ENCODE measurements around the gene GJC1. TPM values are rescaled to one million over a fixed set of nuclear protein-coding genes. Genes with fewer than 3 reads are reported as not detected.

Gene GJC1
- polyA plus RNA-seq, 1 of the 3 experiments (the other 2 are of a cell fraction), result 15.2 TPM

DNA sequence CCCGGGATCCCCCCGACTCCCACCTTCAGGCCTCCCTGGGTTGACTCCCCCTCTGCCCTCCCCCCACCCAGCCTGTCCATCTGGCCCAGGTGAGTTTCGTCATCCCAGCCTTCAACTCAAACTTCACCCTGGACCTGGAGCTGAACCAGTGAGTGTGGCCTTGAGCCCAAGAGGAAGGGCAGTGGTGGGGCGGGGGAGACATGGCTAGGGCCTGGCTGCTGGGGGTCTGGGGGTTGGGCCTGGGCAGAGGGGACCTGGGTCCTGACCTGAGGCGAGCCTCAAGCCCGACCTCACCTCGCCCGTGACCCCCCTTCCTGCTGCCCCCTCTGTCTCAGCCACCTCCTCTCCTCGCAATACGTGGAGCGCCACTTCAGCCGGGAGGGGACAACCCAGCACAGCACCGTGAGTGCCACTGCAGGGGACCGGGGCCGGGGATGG, 60.4 kb downstream of the GJC1 start:
- Histone ChIP-seq H4K20me1 (ENCODE audit: insufficient read depth) (no peaks in the 10 kb centered on the region), H3K9me2 (no peaks in the 10 kb centered on the region), H3K4me2 (no peak overlapping the region), H3K9ac (no peak overlapping the region), H3K27me3 (ENCODE audit: insufficient read depth) (no peaks in the 10 kb centered on the region), H2AFZ (ENCODE audit: low read depth) (no peak overlapping the region), H3K9me3 (no peaks in the 10 kb centered on the region), H3K36me3 (replicated peaks in 1 of 2; ENCODE audit: control insufficient read depth in 1 of 2, insufficient read depth in 2 of 2, low read length in 1 of 2) (no peaks in the 10 kb centered on the region), H3K27ac (ENCODE audit: low read depth in 2 of 2, low read length in 1 of 2) (no peak overlapping the region), H3K4me3 (ENCODE audit: low read depth in 2 of 2, low read length in 1 of 2) (no peak overlapping the region), H3K4me1 (ENCODE audit: control insufficient read depth in 1 of 2, insufficient read depth in 2 of 2, low read depth in 1 of 2, low read length in 1 of 2) (peaks cover 0 to 19% of the 10 kb centered on the region in 2 experiments; a peak in 1 of 4 replicates), H3K79me2 (ENCODE audit: insufficient read depth) (no peaks in the 10 kb centered on the region), H3F3A (replicated peaks; ENCODE audit: insufficient read depth) (no peaks in the 10 kb centered on the region)
- CTCF ChIA-PET, result interaction anchor here (2.1 to 16.7 kb wide), 4 partner anchors 9 to 109 kb away, joined by 8 to 324 read pairs (median 10); partner anchors contain the start of gene ADAM11
- no peak for DNase-seq
- 81% methylated on average over 14 of the region's 15 CpGs for WGBS (ENCODE audit: low lambda C conversion rate)
- TF ChIP-seq ELF1 (IDR thresholded peaks at IDR 0.05) (no peak), YY1 (IDR thresholded peaks at IDR 0.05; ENCODE audit: low read depth) (no peak), EP300 (IDR thresholded peaks at IDR 0.05; ENCODE audit: borderline replicate concordance in 1 of 2, low read depth in 1 of 2, low read length in 1 of 2) (no peak), FOSL2 (IDR thresholded peaks at IDR 0.05; ENCODE audit: borderline replicate concordance, low read depth) (no peak), CHD2 (IDR thresholded peaks at IDR 0.05; ENCODE audit: low read length, partially characterized antibody) (no peak)
- TF ChIP-seq, protein P1, sequence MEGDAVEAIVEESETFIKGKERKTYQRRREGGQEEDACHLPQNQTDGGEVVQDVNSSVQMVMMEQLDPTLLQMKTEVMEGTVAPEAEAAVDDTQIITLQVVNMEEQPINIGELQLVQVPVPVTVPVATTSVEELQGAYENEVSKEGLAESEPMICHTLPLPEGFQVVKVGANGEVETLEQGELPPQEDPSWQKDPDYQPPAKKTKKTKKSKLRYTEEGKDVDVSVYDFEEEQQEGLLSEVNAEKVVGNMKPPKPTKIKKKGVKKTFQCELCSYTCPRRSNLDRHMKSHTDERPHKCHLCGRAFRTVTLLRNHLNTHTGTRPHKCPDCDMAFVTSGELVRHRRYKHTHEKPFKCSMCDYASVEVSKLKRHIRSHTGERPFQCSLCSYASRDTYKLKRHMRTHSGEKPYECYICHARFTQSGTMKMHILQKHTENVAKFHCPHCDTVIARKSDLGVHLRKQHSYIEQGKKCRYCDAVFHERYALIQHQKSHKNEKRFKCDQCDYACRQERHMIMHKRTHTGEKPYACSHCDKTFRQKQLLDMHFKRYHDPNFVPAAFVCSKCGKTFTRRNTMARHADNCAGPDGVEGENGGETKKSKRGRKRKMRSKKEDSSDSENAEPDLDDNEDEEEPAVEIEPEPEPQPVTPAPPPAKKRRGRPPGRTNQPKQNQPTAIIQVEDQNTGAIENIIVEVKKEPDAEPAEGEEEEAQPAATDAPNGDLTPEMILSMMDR (IDR thresholded peaks at IDR 0.05), result no peak
- TF ChIP-seq, protein P2, sequence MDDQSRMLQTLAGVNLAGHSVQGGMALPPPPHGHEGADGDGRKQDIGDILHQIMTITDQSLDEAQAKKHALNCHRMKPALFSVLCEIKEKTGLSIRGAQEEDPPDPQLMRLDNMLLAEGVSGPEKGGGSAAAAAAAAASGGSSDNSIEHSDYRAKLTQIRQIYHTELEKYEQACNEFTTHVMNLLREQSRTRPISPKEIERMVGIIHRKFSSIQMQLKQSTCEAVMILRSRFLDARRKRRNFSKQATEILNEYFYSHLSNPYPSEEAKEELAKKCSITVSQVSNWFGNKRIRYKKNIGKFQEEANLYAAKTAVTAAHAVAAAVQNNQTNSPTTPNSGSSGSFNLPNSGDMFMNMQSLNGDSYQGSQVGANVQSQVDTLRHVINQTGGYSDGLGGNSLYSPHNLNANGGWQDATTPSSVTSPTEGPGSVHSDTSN (IDR thresholded peaks at IDR 0.05), result no peak
- POLR2A ChIA-PET, result no interaction called here

DNA sequence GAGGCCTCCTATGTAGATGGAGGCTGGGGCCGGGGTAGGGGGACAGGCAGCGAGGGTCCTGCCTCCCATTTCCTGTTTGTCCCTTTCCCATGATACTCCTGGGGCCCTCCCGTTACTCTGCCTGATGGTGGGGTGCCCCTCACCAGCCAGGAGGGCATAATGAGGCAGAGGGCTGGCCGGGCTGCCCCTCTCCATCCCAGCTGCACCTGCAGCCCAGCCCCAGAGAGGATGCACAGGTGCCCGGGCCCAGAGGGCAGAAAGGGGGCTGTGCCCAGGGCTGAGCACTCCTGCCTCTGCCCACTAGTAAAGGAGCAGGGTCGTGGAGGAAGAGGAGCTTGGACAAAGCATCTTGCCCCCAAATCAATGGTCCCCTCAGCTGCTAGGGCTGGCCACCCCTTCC, 60.9 kb downstream of the GJC1 start:
- DNase-seq, result no peak
- ChIA-PET CTCF (interaction anchor here (2.1 to 16.7 kb wide), 3 partner anchors 10 to 110 kb away, joined by 9 to 324 read pairs (median 11); no protein-coding TSS in a partner anchor), POLR2A (no interaction called here)
- no peak for TF ChIP-seq SIN3A (IDR thresholded peaks at IDR 0.05; ENCODE audit: borderline replicate concordance, low read depth, low read length)
- no peak overlapping the region for H3K27ac ChIP-seq (ENCODE audit: low read depth in 2 of 2, low read length in 1 of 2)
- no peaks in the 10 kb centered on the region for H3K79me2 ChIP-seq (ENCODE audit: insufficient read depth)
- no peaks in the 10 kb centered on the region for H3K9me2 ChIP-seq
- H3K4me3 ChIP-seq (ENCODE audit: low read depth in 2 of 2, low read length in 1 of 2), result no peak overlapping the region
- WGBS (ENCODE audit: low lambda C conversion rate), result 54% methylated on average over 4 of the region's 6 CpGs
- H3K9me3 ChIP-seq, result no peaks in the 10 kb centered on the region
- H2AFZ ChIP-seq (ENCODE audit: low read depth), result no peak overlapping the region
- H3K9ac ChIP-seq, result no peak overlapping the region
- no peaks in the 10 kb centered on the region for H4K20me1 ChIP-seq (ENCODE audit: insufficient read depth)
- H3K4me2 ChIP-seq, result no peak overlapping the region
- H3K4me1 ChIP-seq (ENCODE audit: control insufficient read depth in 1 of 2, insufficient read depth in 2 of 2, low read depth in 1 of 2, low read length in 1 of 2), result peaks cover 0 to 15% of the 10 kb centered on the region in 2 experiments; a peak in 1 of 4 replicates
- H3K36me3 ChIP-seq (replicated peaks in 1 of 2; ENCODE audit: control insufficient read depth in 1 of 2, insufficient read depth in 2 of 2, low read length in 1 of 2), result no peaks in the 10 kb centered on the region
- H3K27me3 ChIP-seq (ENCODE audit: insufficient read depth), result no peaks in the 10 kb centered on the region
- no peaks in the 10 kb centered on the region for H3F3A ChIP-seq (replicated peaks; ENCODE audit: insufficient read depth)
